GM19372 (cell line): Measurements from ENCODE around the gene DPYD.
"Not testable (repeated sequence)": the region's sequence is repeated elsewhere in the genome, so short reads cannot be mapped to it uniquely, and the experiment has no call there.

ENCODE experiments used
- ATAC-seq: cut with Tn5 transposase; IDR thresholded peaks from one replicate; pipeline ENCODE4 v1.9.1; 2021; ENCODE audit warnings: mild to moderate bottlenecking, low read depth, moderate library complexity; ENCODE audit not compliant: unreplicated experiment

DPYD gene

GRCh38 chr1:97384294-97384968 is 536.4 kb downstream of the DPYD start:
- no peak for ATAC-seq

- no peak for ATAC-seq
These were observed 537.0 kb downstream of the DPYD start for GRCh38 chr1:97383797-97384196.

GRCh38 chr1:97382206-97382605 is 538.6 kb downstream of the DPYD start:
- ATAC-seq = no peak

- ATAC-seq = no peak
These were observed 541.3 kb downstream of the DPYD start for GRCh38 chr1:97379387-97380075.

- ATAC-seq = no peak
These were observed 542.2 kb downstream of the DPYD start for GRCh38 chr1:97378596-97378995.

- no peak for ATAC-seq
These were observed 543.3 kb downstream of the DPYD start for GRCh38 chr1:97377432-97378034.

GRCh38 chr1:97373000-97373399 is 547.8 kb downstream of the DPYD start:
- ATAC-seq = no peak

GRCh38 chr1:97372531-97372930 is 548.3 kb downstream of the DPYD start:
- ATAC-seq = no peak

GRCh38 chr1:97368296-97368695 is 552.5 kb downstream of the DPYD start:
- ATAC-seq = no peak

- ATAC-seq = no peak
These were observed 553.9 kb downstream of the DPYD start for GRCh38 chr1:97366984-97367383.

GRCh38 chr1:97365026-97365425 is 555.8 kb downstream of the DPYD start:
- no peak for ATAC-seq

- no peak for ATAC-seq
These were observed 556.7 kb downstream of the DPYD start for GRCh38 chr1:97364086-97364485.

- ATAC-seq = no peak
These were observed 564.5 kb downstream of the DPYD start for GRCh38 chr1:97356309-97356708.

GRCh38 chr1:97352936-97353382 is 567.9 kb downstream of the DPYD start:
- no peak for ATAC-seq

GRCh38 chr1:97351846-97352245 is 569.0 kb downstream of the DPYD start:
- no peak for ATAC-seq

GRCh38 chr1:97350662-97351061 is 570.2 kb downstream of the DPYD start:
- no peak for ATAC-seq

GRCh38 chr1:97350241-97350640 is 570.6 kb downstream of the DPYD start:
- no peak for ATAC-seq

GRCh38 chr1:97349794-97350193 is 571.0 kb downstream of the DPYD start:
- not testable (repeated sequence) for ATAC-seq

GRCh38 chr1:97348599-97349265 is 572.1 kb downstream of the DPYD start:
- ATAC-seq = no peak

- ATAC-seq = no peak
These were observed 579.9 kb downstream of the DPYD start for GRCh38 chr1:97340951-97341350.

GRCh38 chr1:97338347-97338746 is 582.5 kb downstream of the DPYD start:
- no peak for ATAC-seq
